Measurements from ENCODE around the gene WDR44.
"Not testable (repeated sequence)": the region's sequence is repeated elsewhere in the genome, so short reads cannot be mapped to it uniquely, and the experiment has no call there.

WDR44 gene, protein sequence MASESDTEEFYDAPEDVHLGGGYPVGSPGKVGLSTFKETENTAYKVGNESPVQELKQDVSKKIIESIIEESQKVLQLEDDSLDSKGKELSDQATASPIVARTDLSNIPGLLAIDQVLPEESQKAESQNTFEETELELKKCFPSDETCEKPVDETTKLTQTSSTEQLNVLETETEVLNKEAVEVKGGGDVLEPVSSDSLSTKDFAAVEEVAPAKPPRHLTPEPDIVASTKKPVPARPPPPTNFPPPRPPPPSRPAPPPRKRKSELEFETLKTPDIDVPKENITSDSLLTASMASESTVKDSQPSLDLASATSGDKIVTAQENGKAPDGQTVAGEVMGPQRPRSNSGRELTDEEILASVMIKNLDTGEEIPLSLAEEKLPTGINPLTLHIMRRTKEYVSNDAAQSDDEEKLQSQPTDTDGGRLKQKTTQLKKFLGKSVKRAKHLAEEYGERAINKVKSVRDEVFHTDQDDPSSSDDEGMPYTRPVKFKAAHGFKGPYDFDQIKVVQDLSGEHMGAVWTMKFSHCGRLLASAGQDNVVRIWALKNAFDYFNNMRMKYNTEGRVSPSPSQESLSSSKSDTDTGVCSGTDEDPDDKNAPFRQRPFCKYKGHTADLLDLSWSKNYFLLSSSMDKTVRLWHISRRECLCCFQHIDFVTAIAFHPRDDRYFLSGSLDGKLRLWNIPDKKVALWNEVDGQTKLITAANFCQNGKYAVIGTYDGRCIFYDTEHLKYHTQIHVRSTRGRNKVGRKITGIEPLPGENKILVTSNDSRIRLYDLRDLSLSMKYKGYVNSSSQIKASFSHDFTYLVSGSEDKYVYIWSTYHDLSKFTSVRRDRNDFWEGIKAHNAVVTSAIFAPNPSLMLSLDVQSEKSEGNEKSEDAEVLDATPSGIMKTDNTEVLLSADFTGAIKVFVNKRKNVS

DNA sequence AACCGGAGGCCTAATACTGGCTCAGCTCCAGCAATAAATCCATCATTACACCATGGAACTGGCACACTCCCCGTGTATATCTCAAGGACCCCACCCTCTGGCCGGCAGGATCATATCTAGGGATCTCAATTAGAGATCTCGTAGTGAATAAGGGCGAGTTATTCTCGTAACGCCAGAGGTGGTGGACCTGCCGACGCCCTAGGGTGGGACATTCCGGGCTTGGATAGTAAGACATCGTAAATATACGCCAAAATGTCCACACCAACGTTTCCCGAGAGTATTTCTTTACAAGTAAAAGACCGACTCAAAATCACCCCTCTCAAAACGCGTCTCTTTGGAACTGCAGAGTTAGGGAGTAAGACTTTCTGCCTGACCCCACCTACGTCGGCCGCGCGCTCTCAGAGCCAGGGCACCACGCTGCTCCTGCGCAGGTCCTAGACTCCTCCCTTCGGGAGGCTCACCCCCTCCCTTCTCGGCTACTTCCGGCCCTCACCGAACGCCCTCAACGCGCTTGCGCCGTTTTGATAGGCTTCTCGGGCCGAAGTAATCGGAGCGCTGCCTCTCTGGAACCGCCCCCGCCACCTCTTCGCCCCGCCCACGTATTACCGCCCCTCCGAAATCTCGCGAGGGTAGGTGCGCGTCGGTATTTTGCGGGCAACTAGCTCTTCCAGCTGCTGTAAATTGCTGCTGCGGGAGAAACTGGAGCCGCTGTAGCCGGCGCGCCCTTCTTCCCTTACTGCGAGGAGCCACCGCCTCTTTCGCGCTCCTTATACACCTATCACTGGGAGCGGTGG, at the start of gene WDR44:
WDR44 (plus strand) TSS at position 643 of the 794 bp plus-strand sequence. CDS start 398 bp downstream, outside the sequence.
- H3K4me3 ChIP-seq (ENCODE audit: low read depth, low read length) = peak within 1 kb of the TSS; percentile 81
- TF ChIP-seq, protein P1, sequence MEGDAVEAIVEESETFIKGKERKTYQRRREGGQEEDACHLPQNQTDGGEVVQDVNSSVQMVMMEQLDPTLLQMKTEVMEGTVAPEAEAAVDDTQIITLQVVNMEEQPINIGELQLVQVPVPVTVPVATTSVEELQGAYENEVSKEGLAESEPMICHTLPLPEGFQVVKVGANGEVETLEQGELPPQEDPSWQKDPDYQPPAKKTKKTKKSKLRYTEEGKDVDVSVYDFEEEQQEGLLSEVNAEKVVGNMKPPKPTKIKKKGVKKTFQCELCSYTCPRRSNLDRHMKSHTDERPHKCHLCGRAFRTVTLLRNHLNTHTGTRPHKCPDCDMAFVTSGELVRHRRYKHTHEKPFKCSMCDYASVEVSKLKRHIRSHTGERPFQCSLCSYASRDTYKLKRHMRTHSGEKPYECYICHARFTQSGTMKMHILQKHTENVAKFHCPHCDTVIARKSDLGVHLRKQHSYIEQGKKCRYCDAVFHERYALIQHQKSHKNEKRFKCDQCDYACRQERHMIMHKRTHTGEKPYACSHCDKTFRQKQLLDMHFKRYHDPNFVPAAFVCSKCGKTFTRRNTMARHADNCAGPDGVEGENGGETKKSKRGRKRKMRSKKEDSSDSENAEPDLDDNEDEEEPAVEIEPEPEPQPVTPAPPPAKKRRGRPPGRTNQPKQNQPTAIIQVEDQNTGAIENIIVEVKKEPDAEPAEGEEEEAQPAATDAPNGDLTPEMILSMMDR (IDR thresholded peaks at IDR 0.05; ENCODE audit: control insufficient read depth, extremely low read depth, insufficient read depth) = no peak
- peak; percentile 84 for DNase-seq (ENCODE audit: low read depth)

DNA sequence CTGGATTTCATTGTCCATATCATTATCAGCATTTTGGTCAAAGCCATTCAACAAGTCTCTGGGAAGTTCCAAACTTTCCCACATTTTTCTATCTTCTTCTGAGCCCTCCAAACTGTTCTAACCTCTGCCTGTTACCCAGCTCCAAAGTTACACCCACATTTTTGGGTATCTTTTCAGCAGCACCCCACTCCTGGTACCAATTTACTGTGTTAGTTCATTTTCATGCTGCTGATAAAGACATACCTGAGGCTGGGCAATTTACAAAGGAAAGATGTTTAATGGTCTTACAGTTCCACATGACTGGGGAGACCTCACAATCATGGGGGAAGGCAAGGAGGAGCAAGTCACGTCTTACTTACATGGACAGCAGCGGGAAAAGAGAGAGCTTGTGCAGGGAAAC, 40.1 kb upstream of the WDR44 start:
- not testable (repeated sequence) for DNase-seq (ENCODE audit: low read depth); H3K4me3 ChIP-seq (ENCODE audit: low read depth, low read length)

DNA sequence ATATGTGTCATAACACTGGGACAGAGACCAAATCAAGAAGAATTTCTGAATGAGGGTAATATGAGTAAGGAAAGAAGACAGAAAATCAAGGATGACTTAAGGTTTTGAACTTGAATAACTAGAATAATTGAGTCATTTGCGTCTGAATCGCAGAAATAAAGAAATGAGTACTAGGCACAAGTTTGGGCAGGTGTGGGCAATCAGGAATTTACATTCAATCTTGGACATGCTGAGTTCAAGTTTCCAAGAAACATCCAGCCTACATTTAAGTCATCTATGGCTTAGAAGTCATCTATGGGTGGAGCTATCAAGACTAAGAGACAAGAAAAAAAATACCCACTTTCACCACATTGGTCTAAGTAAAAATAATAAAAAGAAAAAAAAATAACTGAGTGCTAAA, 30.4 kb upstream of the WDR44 start:
- TF ChIP-seq, protein P1 (IDR thresholded peaks at IDR 0.05; ENCODE audit: control insufficient read depth, extremely low read depth, insufficient read depth) = no peak
- no peak for DNase-seq (ENCODE audit: low read depth)
- H3K4me3 ChIP-seq (ENCODE audit: low read depth, low read length) = no peak overlapping the region

DNA sequence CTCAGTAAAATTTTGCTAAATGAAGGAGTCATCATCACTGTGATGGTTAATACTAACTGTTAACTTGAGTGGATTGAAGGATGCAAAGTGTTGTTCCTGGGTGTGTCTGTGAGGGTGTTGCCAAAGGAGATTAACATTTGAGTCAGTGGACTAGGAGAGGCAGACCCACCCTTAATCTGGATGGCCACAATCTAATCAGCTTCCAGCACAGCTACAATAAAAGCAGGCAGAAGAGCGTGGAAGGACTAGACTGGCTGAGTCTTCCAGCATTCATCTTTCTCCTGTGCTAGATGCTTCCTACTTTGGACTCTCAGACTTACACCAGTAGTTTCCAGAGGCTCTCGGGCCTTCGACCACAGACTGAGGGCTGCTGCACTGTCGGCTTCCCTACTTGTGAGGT, 21.3 kb upstream of the WDR44 start:
- no peak overlapping the region for H3K4me3 ChIP-seq (ENCODE audit: low read depth, low read length)
- TF ChIP-seq, protein P1 (IDR thresholded peaks at IDR 0.05; ENCODE audit: control insufficient read depth, extremely low read depth, insufficient read depth) = no peak
- DNase-seq (ENCODE audit: low read depth) = no peak

DNA sequence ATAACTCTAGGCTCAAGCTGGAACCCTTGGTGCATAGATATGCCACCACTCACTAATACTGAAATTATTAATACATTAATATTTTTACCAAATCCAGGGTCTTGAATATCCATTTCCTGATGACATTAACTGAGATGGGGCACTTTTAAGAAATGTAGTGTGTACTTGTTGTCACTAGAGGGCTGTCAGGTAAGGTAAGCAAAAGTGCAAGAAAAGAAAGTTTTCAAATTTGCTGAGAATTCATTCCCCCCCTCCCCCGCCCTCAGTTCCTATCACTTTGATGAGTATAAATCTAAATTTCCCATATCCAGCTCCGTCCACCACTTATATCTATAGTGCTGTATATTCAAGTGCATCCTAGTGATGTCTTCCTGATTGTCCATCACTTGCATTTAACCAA, 20.5 kb upstream of the WDR44 start:
- H3K4me3 ChIP-seq (ENCODE audit: low read depth, low read length) = no peak overlapping the region
- DNase-seq (ENCODE audit: low read depth) = no peak
- TF ChIP-seq, protein P1 (IDR thresholded peaks at IDR 0.05; ENCODE audit: control insufficient read depth, extremely low read depth, insufficient read depth) = peak; percentile 38

DNA sequence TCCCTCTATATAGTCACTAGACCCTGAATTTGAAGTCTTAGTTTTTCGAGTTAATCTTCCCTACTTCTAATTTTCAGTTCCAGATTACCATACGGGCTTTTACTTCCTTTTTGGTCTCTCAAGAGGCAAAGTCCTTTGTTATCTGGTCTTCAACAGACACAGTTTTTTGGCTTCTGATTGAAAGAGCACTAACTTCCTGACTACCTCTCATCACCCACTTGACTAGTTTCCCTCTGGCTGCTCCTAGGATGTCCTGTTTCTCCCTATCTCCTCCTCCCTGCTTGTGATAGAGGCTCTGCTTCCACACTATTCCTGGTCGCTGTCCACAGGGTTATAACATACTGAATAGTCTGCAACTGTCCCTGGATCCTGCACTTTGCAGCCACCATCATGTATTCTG, 16.7 kb upstream of the WDR44 start:
- TF ChIP-seq, protein P1 (IDR thresholded peaks at IDR 0.05; ENCODE audit: control insufficient read depth, extremely low read depth, insufficient read depth) = no peak
- no peak overlapping the region for H3K4me3 ChIP-seq (ENCODE audit: low read depth, low read length)
- no peak for DNase-seq (ENCODE audit: low read depth)
